H1 (cell line): ENCODE results near the gene PRLH. TPM values are rescaled to one million over a fixed set of nuclear protein-coding genes. Genes with fewer than 3 reads are reported as not detected.
A peak's percentile ranks its signal among the peaks of the same experiment; 100 is the strongest.

ENCODE experiments used
- CTCF ChIA-PET: fragments of 300-600 bp; sonication (Branson Sonifier 250); formaldehyde crosslinking; loops from one replicate; lab custom pipeline; 2021; ENCODE audit not compliant: partially characterized antibody; lab: Charles Lee
- POLR2A ChIA-PET: fragments of 300-600 bp; sonication (Branson Sonifier 250); formaldehyde crosslinking; loops from one replicate; lab custom pipeline; 2021; ENCODE audit warnings: inconsistent platforms; ENCODE audit not compliant: partially characterized antibody; lab: Charles Lee
- DNase-seq, 2 experiments: peaks; one replicate each; pipeline versions ENCODE4 v3.0.0 to v3.0.0-alpha.2; 2010 to 2022; ENCODE audit warnings: low spot score in 2 of 2, low read depth in 1 of 2, mixed read lengths in 1 of 2
- FAIRE-seq: peaks from 2 replicates; lab custom pipeline; 2011; peaks lifted over from hg19 to GRCh38; lab: Jason Lieb, UNC
- H2AFZ ChIP-seq: 2 replicates; pipeline ENCODE4 v1.8.1; 2012; ENCODE audit warnings: low read length, inconsistent platforms
- H2AK5ac ChIP-seq: 2 replicates; pipeline ENCODE4 v1.6.1; 2013; ENCODE audit warnings: low read depth, low read length
- H2BK120ac ChIP-seq: replicated peaks from 2 replicates; pipeline ENCODE3; 2013; ENCODE audit warnings: low read depth, low read length, inconsistent platforms
- H2BK12ac ChIP-seq: 2 replicates; pipeline ENCODE4 v1.6.1; 2013; ENCODE audit warnings: low read depth, low read length
- H2BK15ac ChIP-seq: 2 replicates; pipeline ENCODE4 v1.6.1; 2013; ENCODE audit warnings: low read length
- H2BK20ac ChIP-seq: 2 replicates; pipeline ENCODE4 v1.6.1; 2013; ENCODE audit warnings: low read length
- H2BK5ac ChIP-seq: 2 replicates; pipeline ENCODE4 v1.6.1; 2013; ENCODE audit warnings: low read depth, low read length
- H3K14ac ChIP-seq: 2 replicates; pipeline ENCODE4 v1.6.1; 2013; ENCODE audit warnings: inconsistent platforms; ENCODE audit not compliant: insufficient read length
- H3K18ac ChIP-seq: 2 replicates; pipeline ENCODE4 v1.6.1; 2013; ENCODE audit warnings: low read length; ENCODE audit errors: extremely low read depth
- H3K23ac ChIP-seq: 2 replicates; pipeline ENCODE4 v1.6.1; 2013; ENCODE audit warnings: inconsistent platforms; ENCODE audit not compliant: insufficient read length
- H3K23me2 ChIP-seq: 2 replicates; pipeline ENCODE4 v1.6.1; 2013; ENCODE audit warnings: low read depth, low read length
- H3K27ac ChIP-seq: 2 replicates; pipeline ENCODE4 v1.6.1; 2011; ENCODE audit warnings: low read depth, low read length, inconsistent platforms
- H3K27me3 ChIP-seq, 4 experiments: replicated peaks in 1 of 4; 1 replicate in 1 of 4; 2 replicates in 3 of 4; pipeline versions ENCODE4 v1.6.1 to v1.8.1; 2011 to 2013; ENCODE audit warnings: low read length in 3 of 4, mild to moderate bottlenecking in 3 of 4, inconsistent platforms in 2 of 4, mixed read lengths in 2 of 4, moderate library complexity in 1 of 4; ENCODE audit not compliant: control insufficient read depth in 3 of 4, insufficient read depth in 3 of 4; ENCODE audit errors: extremely low read depth in 1 of 4
- H3K36me3 ChIP-seq, 4 experiments: 2 replicates each; pipeline versions ENCODE4 v1.6.1 to v1.8.1; 2011 to 2013; ENCODE audit warnings: mild to moderate bottlenecking in 4 of 4, low read length in 3 of 4, moderate library complexity in 2 of 4, control low read depth in 1 of 4, inconsistent platforms in 1 of 4; ENCODE audit not compliant: insufficient read depth in 4 of 4, control insufficient read depth in 2 of 4
- H3K4ac ChIP-seq: replicated peaks from 2 replicates; pipeline ENCODE3; 2013; ENCODE audit warnings: low read length, low read depth, mixed read lengths, inconsistent platforms; ENCODE audit not compliant: insufficient read length
- H3K4me1 ChIP-seq, 4 experiments: replicated peaks in 1 of 4; 1 replicate in 1 of 4; 2 replicates in 3 of 4; pipeline versions ENCODE4 v1.6.1 to v1.8.1; 2011 to 2013; ENCODE audit warnings: low read length in 3 of 4, inconsistent platforms in 2 of 4, mixed read lengths in 1 of 4; ENCODE audit not compliant: insufficient read depth in 4 of 4, control insufficient read depth in 3 of 4
- H3K4me2 ChIP-seq, 2 experiments: 2 replicates each; pipeline versions ENCODE4 v1.6.1 to v1.8.1; 2011 to 2013; ENCODE audit warnings: low read depth in 2 of 2, low read length in 2 of 2, control low read depth in 1 of 2, inconsistent platforms in 1 of 2, mild to moderate bottlenecking in 1 of 2; ENCODE audit not compliant: insufficient read depth in 1 of 2
- H3K4me3 ChIP-seq, 4 experiments: fragments of 200-600, 300-600 bp in 1 of 4; sonication (generic), shearing (Covaris generic), sonication (Bioruptor Twin) in 1 of 4; 2 replicates each; pipeline versions ENCODE4 v1.5.1 to v1.8.1; 2011 to 2016; ENCODE audit warnings: low read length in 4 of 4, low read depth in 3 of 4, control low read depth in 2 of 4, inconsistent platforms in 2 of 4, mild to moderate bottlenecking in 2 of 4, mixed read lengths in 1 of 4, moderate library complexity in 1 of 4; ENCODE audit not compliant: insufficient read depth in 2 of 4; ENCODE audit errors: extremely low read depth in 1 of 4
- H3K56ac ChIP-seq: replicated peaks from 2 replicates; pipeline ENCODE3; 2013; ENCODE audit warnings: low read depth, mild to moderate bottlenecking, mixed read lengths, low read length, inconsistent platforms; ENCODE audit not compliant: insufficient read length
- H3K79me1 ChIP-seq: 2 replicates; pipeline ENCODE4 v1.6.1; 2013; ENCODE audit warnings: low read depth, low read length, control low read depth
- H3K79me2 ChIP-seq, 2 experiments: 2 replicates each; pipeline versions ENCODE4 v1.6.1 to v1.8.1; 2012 to 2013; ENCODE audit warnings: low read length in 2 of 2, mild to moderate bottlenecking in 2 of 2, inconsistent platforms in 1 of 2; ENCODE audit not compliant: insufficient read depth in 2 of 2, control insufficient read depth in 1 of 2
- H3K9ac ChIP-seq, 4 experiments: replicated peaks in 1 of 4; 1 replicate in 1 of 4; 2 replicates in 3 of 4; pipeline versions ENCODE4 v1.6.1 to v1.8.1; 2011 to 2013; ENCODE audit warnings: low read depth in 3 of 4, low read length in 3 of 4, control low read depth in 2 of 4, mild to moderate bottlenecking in 2 of 4, moderate library complexity in 2 of 4, inconsistent platforms in 1 of 4; ENCODE audit errors: extremely low read depth in 1 of 4
- H3K9me3 ChIP-seq, 2 experiments: 2 replicates each; pipeline versions ENCODE4 v1.6.1 to v1.8.1; 2012 to 2013; ENCODE audit warnings: mild to moderate bottlenecking in 2 of 2, moderate library complexity in 2 of 2, control low read depth in 1 of 2, inconsistent platforms in 1 of 2, low read depth in 1 of 2, low read length in 1 of 2, mixed read lengths in 1 of 2; ENCODE audit not compliant: insufficient read depth in 2 of 2
- H4K20me1 ChIP-seq, 2 experiments: replicated peaks in 1 of 2; 2 replicates each; pipeline versions ENCODE3 to v1.8.1; 2011 to 2013; ENCODE audit warnings: inconsistent platforms in 2 of 2, low read length in 2 of 2, mild to moderate bottlenecking in 1 of 2; ENCODE audit not compliant: insufficient read depth in 2 of 2, control insufficient read depth in 1 of 2
- H4K5ac ChIP-seq: 2 replicates; pipeline ENCODE4 v1.6.1; 2013; ENCODE audit warnings: low read length, low read depth, mixed read lengths, inconsistent platforms; ENCODE audit not compliant: insufficient read length
- H4K8ac ChIP-seq: 2 replicates; pipeline ENCODE4 v1.8.0; 2013; ENCODE audit warnings: mild to moderate bottlenecking, moderate library complexity, low read length, inconsistent platforms; ENCODE audit not compliant: insufficient read depth; ENCODE audit errors: extremely low read depth
- H4K91ac ChIP-seq: replicated peaks from 2 replicates; pipeline ENCODE3; 2013; ENCODE audit warnings: low read length, mixed read lengths, inconsistent platforms; ENCODE audit not compliant: insufficient read length
- CBX5 ChIP-seq: fragments of 300-800, 300-1000 bp; sonication (generic); IDR thresholded peaks from 2 replicates; pipeline ENCODE4 v1.7.1; 2016; ENCODE audit warnings: antibody characterized with exemption, low read length, low read depth
- E2F6 ChIP-seq: IDR thresholded peaks from 2 replicates; pipeline ENCODE4 v1.6.1; 2012; ENCODE audit warnings: inconsistent platforms
- EGR1 ChIP-seq: IDR thresholded peaks from 2 replicates; pipeline ENCODE4 v1.6.1; 2011; ENCODE audit warnings: low read depth, low read length, borderline replicate concordance
- JUN ChIP-seq: IDR thresholded peaks from 2 replicates; pipeline ENCODE4 v1.6.1; 2011; ENCODE audit warnings: low read depth, mild to moderate bottlenecking, improper control_type of control experiment, low read length
- MAFK ChIP-seq: IDR thresholded peaks from 2 replicates; pipeline ENCODE4 v1.6.1; 2012; ENCODE audit warnings: low read depth, mild to moderate bottlenecking, improper control_type of control experiment, low read length
- SAP30 ChIP-seq: fragments of 300-600 bp; sonication (generic); IDR thresholded peaks from 2 replicates; pipeline ENCODE4 v1.7.1; 2012; ENCODE audit warnings: low read length, moderate library complexity, mild to moderate bottlenecking, inconsistent platforms; ENCODE audit not compliant: insufficient read depth, insufficient replicate concordance
- YY1 ChIP-seq: IDR thresholded peaks from 2 replicates; pipeline ENCODE4 v1.6.1; 2011; ENCODE audit warnings: low read depth, mild to moderate bottlenecking, low read length
- WGBS, 2 experiments: shearing (Covaris generic) in 1 of 2; methylation state at CpG; one replicate each; pipeline versions ENCODE4 v1.1.6 to v1.1.7; 2013 to 2015; ENCODE audit warnings: low lambda C conversion rate in 2 of 2, mixed read lengths in 2 of 2, inconsistent platforms in 1 of 2, low coverage in 1 of 2, missing lambda C conversion rate in 1 of 2; ENCODE audit not compliant: insufficient replicate concordance in 2 of 2, insufficient coverage in 1 of 2, insufficient read length in 1 of 2; ENCODE audit errors: extremely low coverage in 1 of 2, missing lambda C conversion rate in 1 of 2; 5-methylcytosine and 5-hydroxymethylcytosine counted together
- polyA plus RNA-seq, 7 experiments: library from polyadenylated mRNA; depleted of rRNA in 3 of 7; stranded (reverse) in 5 of 7; unstranded in 2 of 7; fragments of >200 nt in 5 of 7; fragments of 200-250 nt in 2 of 7; gene quantifications; 1 replicate in 5 of 7; 2 replicates in 1 of 7; 4 replicates in 1 of 7; pipeline versions ENCODE4 v1.2.1 to v1.2.3, GENCODE V29; 2011 to 2013; ENCODE audit warnings: missing spikeins in 2 of 7, mixed read lengths in 2 of 7
- total RNA-seq: library from RNA; stranded (reverse); fragmentation: NEBNext Ultra II Directional; extraction: Animal tissue kit (Norgen Biotek cat#: 25700); gene quantifications from 2 replicates; pipeline ENCODE4 v1.2.1, GENCODE V29; 2021
- TF ChIP-seq, protein P1 (sequence below), 3 experiments: IDR thresholded peaks; 1 replicate in 2 of 3; 2 replicates in 1 of 3; pipeline versions ENCODE4 v1.5.1 to v1.6.1; 2011; ENCODE audit warnings: low read length in 3 of 3, mild to moderate bottlenecking in 3 of 3, inconsistent platforms in 2 of 3, low read depth in 1 of 3, moderate library complexity in 1 of 3; ENCODE audit not compliant: insufficient read depth in 1 of 3; ENCODE audit errors: control extremely low read depth in 1 of 3

Gene PRLH
- total and polyA plus RNA-seq, 2 of the 8 experiments (the other 6 are each of a cell fraction or from before 2014, with no cell fraction given): not detected

DNA sequence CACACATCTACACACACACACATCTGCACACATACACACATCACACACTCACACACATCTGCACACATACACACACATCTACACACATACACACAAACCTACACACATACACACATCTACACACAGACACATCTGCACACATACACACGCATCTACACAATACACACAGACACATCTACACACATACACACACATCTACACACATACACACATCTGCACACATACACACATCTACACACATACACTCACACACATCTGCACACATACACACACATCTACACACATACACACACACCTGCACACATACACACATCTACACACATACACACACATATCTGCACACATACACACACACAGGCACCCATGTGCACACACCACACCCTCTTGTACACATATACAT lies 400 bp upstream of the PRLH start:
- H3K9me3 ChIP-seq: no peaks in the 10 kb centered on the region
- no peak overlapping the region for H3K4me3 ChIP-seq
- no peak overlapping the region for H2BK120ac ChIP-seq
- H3K27ac ChIP-seq: no peak overlapping the region
- H3K4ac ChIP-seq: no peak overlapping the region
- CTCF ChIA-PET: interaction anchor here (0.8 kb wide), 1 partner anchor 79 kb away, joined by 4 read pairs; the partner anchor contains the start of gene MLPH
- no peaks in the 10 kb centered on the region for H3K27me3 ChIP-seq
- no peaks in the 10 kb centered on the region for H3K79me2 ChIP-seq
- no peak overlapping the region for H3K23ac ChIP-seq
- peaks cover 11% of the 10 kb centered on the region; the same call in 1 of the 2 replicates for H3K23me2 ChIP-seq
- H3K56ac ChIP-seq: peak overlapping the region; percentile 99
- H4K20me1 ChIP-seq: peaks cover 0 to 11% of the 10 kb centered on the region in 2 experiments
- H4K8ac ChIP-seq: no peak overlapping the region
- no peak overlapping the region for H2AK5ac ChIP-seq
- no peak overlapping the region for H3K18ac ChIP-seq
- H2AFZ ChIP-seq: no peak overlapping the region
- H3K9ac ChIP-seq: no peak overlapping the region
- no peaks in the 10 kb centered on the region for H3K79me1 ChIP-seq
- H3K36me3 ChIP-seq: no peaks in the 10 kb centered on the region
- peak overlapping the region; percentile 4; the same call in 1 of the 2 replicates for H2BK12ac ChIP-seq
- H2BK5ac ChIP-seq: 0 out of 2 replicates have a peak overlapping the region, but pooled peaks have one; percentile 31
- peaks cover 0 to 4% (median 0%) of the 10 kb centered on the region in 4 experiments; a peak in 2 of 7 replicates for H3K4me1 ChIP-seq
- 96% methylated on average over 1 of the region's 1 CpG; no CpG with 5 or more reads in 1 of the 2 experiments for WGBS, 2 experiments
- H4K5ac ChIP-seq: no peak overlapping the region
- no peak overlapping the region; the same call in 1 of the 2 replicates for H2BK20ac ChIP-seq
- 0 out of 2 replicates have a peak overlapping the region, but pooled peaks have one; percentile 9 for H2BK15ac ChIP-seq
- POLR2A ChIA-PET: no interaction called here
- no peak overlapping the region for H3K14ac ChIP-seq
- no peak overlapping the region for H4K91ac ChIP-seq
- FAIRE-seq (peak; percentile 63), DNase-seq (no peak)
- no peak overlapping the region for H3K4me2 ChIP-seq
- TF ChIP-seq E2F6 (no peak), EGR1 (no peak), CBX5 (no peak), YY1 (no peak), JUN (no peak), SAP30 (no peak), MAFK (no peak)
- TF ChIP-seq, protein P1, sequence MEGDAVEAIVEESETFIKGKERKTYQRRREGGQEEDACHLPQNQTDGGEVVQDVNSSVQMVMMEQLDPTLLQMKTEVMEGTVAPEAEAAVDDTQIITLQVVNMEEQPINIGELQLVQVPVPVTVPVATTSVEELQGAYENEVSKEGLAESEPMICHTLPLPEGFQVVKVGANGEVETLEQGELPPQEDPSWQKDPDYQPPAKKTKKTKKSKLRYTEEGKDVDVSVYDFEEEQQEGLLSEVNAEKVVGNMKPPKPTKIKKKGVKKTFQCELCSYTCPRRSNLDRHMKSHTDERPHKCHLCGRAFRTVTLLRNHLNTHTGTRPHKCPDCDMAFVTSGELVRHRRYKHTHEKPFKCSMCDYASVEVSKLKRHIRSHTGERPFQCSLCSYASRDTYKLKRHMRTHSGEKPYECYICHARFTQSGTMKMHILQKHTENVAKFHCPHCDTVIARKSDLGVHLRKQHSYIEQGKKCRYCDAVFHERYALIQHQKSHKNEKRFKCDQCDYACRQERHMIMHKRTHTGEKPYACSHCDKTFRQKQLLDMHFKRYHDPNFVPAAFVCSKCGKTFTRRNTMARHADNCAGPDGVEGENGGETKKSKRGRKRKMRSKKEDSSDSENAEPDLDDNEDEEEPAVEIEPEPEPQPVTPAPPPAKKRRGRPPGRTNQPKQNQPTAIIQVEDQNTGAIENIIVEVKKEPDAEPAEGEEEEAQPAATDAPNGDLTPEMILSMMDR (IDR thresholded peaks at IDR 0.05; ENCODE audit: control extremely low read depth in 1 of 3, insufficient read depth in 1 of 3, low read depth in 1 of 3, low read length in 3 of 3): no peak
